HG03354 (cell line): Measurements from ENCODE around the gene RHEX.

Experiments used
- ATAC-seq: cut with Tn5 transposase; IDR thresholded peaks from one replicate; pipeline ENCODE4 v1.9.1; 2021; ENCODE audit warnings: mild to moderate bottlenecking; ENCODE audit not compliant: unreplicated experiment, poor library complexity, severe bottlenecking

RHEX gene

DNA sequence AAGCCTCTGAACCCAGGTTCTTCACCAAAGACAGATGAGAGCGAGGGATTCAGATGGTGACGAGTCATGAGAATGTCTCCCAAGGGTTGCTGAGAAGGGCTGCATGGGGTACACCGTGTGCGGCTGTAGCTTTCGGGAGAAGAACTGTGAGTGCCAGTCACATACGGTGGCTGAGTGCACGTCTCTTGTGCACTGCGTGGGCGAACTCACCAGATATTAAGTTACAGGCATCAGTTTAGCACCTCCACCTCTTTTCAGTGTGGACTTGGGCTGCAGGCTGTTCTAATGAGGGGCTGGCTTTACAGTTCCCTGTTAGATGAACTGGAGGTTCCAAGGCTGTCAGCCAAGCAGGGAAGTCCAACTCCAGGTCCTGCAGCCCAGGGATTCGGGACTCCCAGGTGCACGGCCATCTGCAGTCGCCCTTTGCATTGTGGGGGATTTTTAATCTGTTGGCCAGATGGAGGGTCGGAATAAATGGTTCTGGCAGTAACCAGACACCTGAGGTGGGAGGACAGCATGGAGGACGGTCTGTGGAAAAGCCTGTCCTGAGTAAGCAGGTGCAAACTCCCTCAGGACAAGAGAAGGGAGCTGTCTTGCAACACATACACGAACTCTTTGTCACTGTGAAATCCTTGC is 90.7 kb downstream of the RHEX start:
- no peak for ATAC-seq

GRCh38 chr1:206144605-206145004 is 91.6 kb downstream of the RHEX start:
- ATAC-seq: no peak

DNA sequence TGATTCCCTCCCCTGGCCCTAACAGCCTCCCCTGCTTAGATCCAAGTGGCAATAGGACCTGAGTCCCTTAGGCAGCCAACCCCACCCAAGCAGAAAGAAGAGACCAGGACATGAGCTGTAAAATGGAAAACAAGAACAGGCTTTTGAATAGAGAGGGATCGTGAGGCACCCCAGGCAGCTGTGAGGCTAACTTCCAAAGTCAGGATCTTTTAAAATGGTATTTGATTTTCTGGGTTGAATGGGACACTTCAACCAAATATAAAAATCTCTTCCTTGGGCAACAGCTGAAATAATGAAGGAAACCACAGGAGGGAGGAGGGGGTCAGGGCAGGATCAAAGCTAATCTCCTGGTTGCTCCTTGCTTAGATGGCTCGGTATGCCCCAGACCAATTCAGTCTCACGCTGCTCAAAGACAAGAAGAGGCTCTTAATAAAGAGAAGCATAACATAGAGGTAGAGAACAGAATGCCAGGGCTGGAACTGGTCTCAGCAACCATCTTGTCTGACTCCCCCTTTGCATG is 92.9 kb downstream of the RHEX start:
- no peak for ATAC-seq
